T-helper 17 cell (primary cell): ENCODE data around the gene IL1R2. TPM values are rescaled to one million over a fixed set of nuclear protein-coding genes. Genes with fewer than 3 reads are reported as not detected.

ENCODE experiments used
- ATAC-seq: fragments of 150-1000 bp; cut with Tn5 transposase; 2 replicates; pipeline ENCODE4 v1.10.0; 2021; ENCODE audit warnings: mild to moderate bottlenecking, moderate library complexity
- DNase-seq, 3 donors: peaks; one replicate each; pipeline versions ENCODE4 v3.0.0 to v3.0.0-alpha.2; 2020 to 2021
- H3K9me3 ChIP-seq: one replicate; pipeline ENCODE4 v1.7.0; 2013; ENCODE audit warnings: low read length, mild to moderate bottlenecking; ENCODE audit not compliant: control insufficient read depth, poor library complexity, severe bottlenecking
- H3K27ac Mint-ChIP-seq: one replicate; pipeline ENCODE4 v1.8.0; 2022; ENCODE audit warnings: mild to moderate bottlenecking, moderate library complexity, mixed read lengths
- H3K27me3 Mint-ChIP-seq: one replicate; pipeline ENCODE4 v1.8.0; 2022; ENCODE audit warnings: mixed read lengths
- H3K36me3 Mint-ChIP-seq: one replicate; pipeline ENCODE4 v1.8.0; 2022; ENCODE audit warnings: low read depth, mixed read lengths
- H3K4me1 Mint-ChIP-seq: one replicate; pipeline ENCODE4 v1.8.0; 2022; ENCODE audit warnings: mild to moderate bottlenecking, mixed read lengths
- H3K4me3 Mint-ChIP-seq: one replicate; pipeline ENCODE4 v1.8.0; 2022; ENCODE audit warnings: mild to moderate bottlenecking, moderate library complexity, mixed read lengths
- total RNA-seq, 4 donors: library from RNA in 2 of 4; stranded (reverse) in 2 of 4; gene quantifications; one replicate each; pipeline ENCODE4 v1.2.3 and lab custom pipeline; 2022 to 2026

IL1R2 gene
- total RNA-seq, 2 donors from 2014 or later = 1.1 to 1.9 TPM

DNA sequence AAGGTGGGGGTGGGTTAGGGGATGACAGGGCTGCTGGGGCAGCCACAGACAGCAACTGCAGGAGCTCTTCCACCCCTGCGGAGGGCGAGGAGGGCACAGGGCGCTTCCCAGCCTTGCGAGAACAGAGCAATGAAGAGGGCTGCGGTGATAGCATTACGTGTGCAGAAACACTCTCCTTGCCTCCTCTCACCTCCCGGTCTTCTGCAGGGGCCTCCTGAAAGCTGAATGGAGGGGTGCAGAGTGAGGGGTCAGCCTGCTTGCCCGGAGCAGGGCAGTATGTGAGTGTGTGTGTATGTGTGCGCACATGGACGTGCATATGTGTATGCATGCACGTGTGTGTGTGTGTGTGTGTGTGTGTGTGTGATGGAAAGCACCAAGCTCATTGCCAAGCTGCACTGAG lies 29.5 kb upstream of the IL1R2 start:
- Mint-ChIP-seq H3K4me1 (peaks cover 3% of the 10 kb centered on the region), H3K27me3 (peaks cover 5% of the 10 kb centered on the region), H3K36me3 (no peaks in the 10 kb centered on the region), H3K27ac (no peak overlapping the region), H3K4me3 (no peak overlapping the region)
- ATAC-seq (no peak), DNase-seq (no peak)
- H3K9me3 ChIP-seq = no peaks in the 10 kb centered on the region

DNA sequence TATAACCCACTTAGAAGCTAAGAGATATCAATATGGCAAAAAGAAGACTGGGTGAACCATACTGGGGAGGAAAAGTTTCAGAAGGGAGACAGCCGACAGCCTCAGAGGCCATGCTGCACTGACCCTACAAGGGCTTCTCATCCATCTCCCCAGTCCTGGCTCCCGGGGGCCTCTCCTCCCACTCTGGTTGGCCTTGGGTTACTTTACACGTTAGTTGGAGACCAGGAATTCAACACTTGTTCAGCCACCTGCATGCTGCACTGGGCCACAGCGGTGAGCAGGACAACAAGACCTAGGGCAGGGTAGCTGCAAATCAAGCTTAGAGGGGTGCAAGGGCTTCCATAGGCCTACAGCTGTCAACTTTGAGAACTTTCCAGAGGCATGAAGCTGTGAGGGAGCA lies 28.6 kb upstream of the IL1R2 start:
- Mint-ChIP-seq H3K4me1 (peaks cover 6% of the 10 kb centered on the region), H3K4me3 (no peak overlapping the region), H3K27ac (no peak overlapping the region), H3K27me3 (peaks cover 5% of the 10 kb centered on the region), H3K36me3 (no peaks in the 10 kb centered on the region)
- DNase-seq (no peak), ATAC-seq (no peak)
- no peaks in the 10 kb centered on the region for H3K9me3 ChIP-seq

DNA sequence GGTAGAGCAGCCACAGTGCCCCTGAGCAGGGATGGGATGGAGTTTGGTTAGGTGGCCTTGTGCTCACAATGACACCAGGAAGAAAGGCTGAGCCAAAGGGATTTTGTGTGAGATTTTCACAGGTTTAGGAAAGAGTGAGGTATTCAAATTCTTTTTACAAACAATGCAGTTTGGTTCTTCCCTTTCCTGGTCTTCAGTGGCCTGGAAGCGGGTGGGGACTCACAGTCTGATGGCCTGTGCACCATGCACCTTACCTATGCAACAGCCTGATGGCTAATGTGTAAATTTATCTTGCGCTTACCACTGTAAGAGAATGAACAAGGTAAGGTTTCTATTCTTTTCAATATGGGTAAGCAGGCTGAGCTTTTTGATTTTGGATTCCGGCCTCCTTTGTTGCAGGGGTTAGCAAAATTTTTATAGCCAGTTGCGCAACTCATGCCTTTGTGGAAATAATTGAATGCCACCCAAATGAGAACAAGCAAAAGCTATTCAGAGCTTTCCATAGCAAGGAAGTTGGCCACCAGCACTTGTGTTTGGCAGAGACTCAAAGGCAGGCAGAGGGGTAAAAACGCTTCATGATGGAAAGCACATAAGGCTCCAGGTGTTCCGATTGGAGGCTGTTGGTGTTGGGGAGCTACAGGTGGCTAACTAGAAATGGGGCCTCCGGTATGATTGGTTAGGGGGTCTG lies 23.8 kb upstream of the IL1R2 start:
- peaks cover 6% of the 10 kb centered on the region for H3K4me1 Mint-ChIP-seq
- no peak for DNase-seq
- peaks cover 3% of the 10 kb centered on the region for H3K9me3 ChIP-seq
- H3K27ac Mint-ChIP-seq = no peak overlapping the region
- peaks cover 2% of the 10 kb centered on the region for H3K36me3 Mint-ChIP-seq
- peaks cover 5% of the 10 kb centered on the region for H3K27me3 Mint-ChIP-seq
- ATAC-seq = no peak
- H3K4me3 Mint-ChIP-seq = no peak overlapping the region

DNA sequence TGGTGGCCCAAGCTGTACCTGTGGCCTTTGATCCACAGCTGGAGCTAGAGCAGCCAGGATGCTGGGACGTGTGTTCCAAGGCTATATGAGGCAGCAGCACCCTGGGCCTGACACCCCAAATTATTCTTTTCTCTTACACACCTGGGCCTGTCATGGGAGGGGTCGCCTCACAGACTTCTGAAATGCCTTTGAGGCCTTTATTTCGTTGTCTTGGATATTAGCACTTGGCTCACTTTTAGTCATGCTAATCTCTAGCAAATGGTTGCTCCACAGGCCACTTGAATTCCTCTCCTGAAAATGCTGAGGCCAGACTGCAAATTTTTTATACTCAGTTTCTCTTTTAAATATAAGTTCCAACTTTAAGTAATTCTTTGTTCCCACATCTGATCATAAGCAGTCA lies 22.0 kb upstream of the IL1R2 start:
- H3K9me3 ChIP-seq = peaks cover 3% of the 10 kb centered on the region
- Mint-ChIP-seq H3K27ac (no peak overlapping the region), H3K4me3 (no peak overlapping the region), H3K27me3 (peaks cover 2% of the 10 kb centered on the region), H3K36me3 (peaks cover 5% of the 10 kb centered on the region), H3K4me1 (peaks cover 6% of the 10 kb centered on the region)
- ATAC-seq = no peak
- no peak for DNase-seq

DNA sequence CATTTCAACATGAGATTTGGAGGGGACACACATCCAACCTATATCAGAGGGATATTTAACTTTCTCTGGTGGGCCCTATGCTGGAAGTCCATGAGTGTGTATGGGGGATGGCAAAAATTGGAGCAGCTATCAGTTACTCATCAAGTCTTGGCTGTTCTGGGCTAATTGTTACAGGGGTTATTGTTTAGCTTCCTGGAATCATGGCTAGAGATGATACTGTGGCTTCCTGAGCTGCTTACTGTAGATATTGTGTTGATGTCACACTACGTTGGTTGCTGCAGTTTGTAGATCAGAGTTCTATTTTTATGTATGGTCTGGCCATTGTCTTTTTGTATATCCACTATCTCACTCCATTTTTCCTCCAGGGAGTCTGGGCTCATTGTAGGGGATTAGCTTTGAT lies 20.9 kb upstream of the IL1R2 start:
- no peak for ATAC-seq
- Mint-ChIP-seq H3K4me3 (no peak overlapping the region), H3K4me1 (peaks cover 3% of the 10 kb centered on the region), H3K27ac (no peak overlapping the region), H3K27me3 (peaks cover 6% of the 10 kb centered on the region), H3K36me3 (peaks cover 5% of the 10 kb centered on the region)
- peaks cover 3% of the 10 kb centered on the region for H3K9me3 ChIP-seq
- DNase-seq = no peak

DNA sequence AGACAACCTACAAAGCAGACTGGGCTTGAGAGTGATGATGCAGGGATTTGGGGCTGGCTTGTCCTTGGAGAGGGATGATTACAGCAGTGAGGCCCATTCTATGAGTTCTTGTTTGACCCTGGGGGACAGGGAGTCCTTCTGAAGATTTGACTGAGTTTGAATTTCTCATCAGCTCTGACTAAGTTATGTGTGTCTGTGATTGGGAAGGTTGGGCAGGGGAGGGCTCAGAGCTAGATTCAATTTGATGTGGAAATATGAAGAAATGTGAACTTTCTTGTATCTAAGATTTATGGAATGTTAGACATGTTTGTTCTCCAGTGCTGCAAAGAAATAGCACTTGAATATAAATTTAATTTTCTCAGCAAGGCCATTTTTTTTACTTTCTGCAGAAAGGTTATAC lies 19.9 kb upstream of the IL1R2 start:
- peaks cover 5% of the 10 kb centered on the region for H3K36me3 Mint-ChIP-seq
- no peak overlapping the region for H3K4me3 Mint-ChIP-seq
- H3K27me3 Mint-ChIP-seq = peaks cover 9% of the 10 kb centered on the region
- H3K9me3 ChIP-seq = peaks cover 3% of the 10 kb centered on the region
- peaks cover 3% of the 10 kb centered on the region for H3K4me1 Mint-ChIP-seq
- H3K27ac Mint-ChIP-seq = no peak overlapping the region
- ATAC-seq (no peak), DNase-seq (no peak)

DNA sequence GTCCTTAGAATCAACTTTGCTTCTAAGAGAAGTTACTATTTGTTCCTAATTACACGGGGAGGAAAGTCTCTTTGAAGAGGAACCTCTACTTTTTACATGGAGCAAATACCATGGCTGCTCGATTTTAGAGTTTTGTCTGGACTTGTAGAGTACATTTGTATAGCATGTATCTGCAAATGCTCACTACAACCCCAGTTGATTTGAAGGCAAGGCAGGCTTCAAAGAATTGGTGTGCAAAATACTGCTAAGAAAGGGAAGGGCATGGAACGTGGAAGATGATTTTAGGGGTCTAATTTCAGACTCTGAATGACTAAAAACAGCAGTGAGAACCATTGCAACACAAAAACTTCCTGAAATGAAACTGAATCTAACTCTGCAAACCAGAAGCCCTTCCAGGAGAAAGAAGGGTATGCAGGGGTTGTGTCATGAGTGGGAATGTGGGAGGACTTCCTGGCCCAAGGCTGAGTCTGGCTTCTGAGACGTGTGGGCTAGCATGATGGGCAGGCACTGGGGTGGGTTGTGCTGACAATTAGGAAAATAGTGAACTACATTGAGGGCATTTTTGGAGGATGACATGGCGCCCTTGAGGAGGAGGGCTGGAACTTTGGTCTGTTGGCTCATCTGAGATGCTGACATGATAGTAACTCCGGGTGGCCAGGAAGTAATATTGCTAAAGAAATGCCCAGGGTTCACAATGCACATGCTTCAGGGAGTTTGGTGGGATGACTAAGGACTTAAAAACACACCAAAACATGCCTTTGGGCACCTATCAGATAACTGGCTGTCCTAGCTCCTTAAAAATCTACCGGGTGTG lies 18.9 kb upstream of the IL1R2 start:
- Mint-ChIP-seq H3K4me3 (no peak overlapping the region), H3K4me1 (no peaks in the 10 kb centered on the region), H3K27ac (no peak overlapping the region), H3K36me3 (peaks cover 5% of the 10 kb centered on the region), H3K27me3 (peaks cover 9% of the 10 kb centered on the region)
- peaks cover 3% of the 10 kb centered on the region for H3K9me3 ChIP-seq
- DNase-seq (no peak), ATAC-seq (no peak)

DNA sequence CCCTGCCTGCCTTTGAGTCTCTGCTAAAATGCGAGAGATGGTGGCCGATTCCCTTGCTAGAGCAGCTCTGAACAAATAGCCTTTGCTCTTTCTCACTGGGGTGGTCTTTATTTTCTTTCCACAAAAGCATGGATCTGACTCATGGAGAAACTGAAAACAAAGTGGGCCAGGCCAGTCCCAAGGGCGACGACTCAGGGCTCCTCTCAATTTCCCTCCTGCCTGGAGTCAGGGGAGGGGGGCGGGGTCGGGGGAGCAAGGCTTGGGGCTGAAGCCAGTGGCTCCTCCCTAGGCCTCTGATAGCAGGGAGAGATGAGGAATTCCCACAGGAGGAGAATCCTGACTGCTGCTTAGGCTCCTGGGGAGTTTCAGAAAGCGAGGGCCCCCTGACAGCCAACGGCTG lies 17.1 kb upstream of the IL1R2 start:
- ATAC-seq (no peak), DNase-seq (no peak)
- Mint-ChIP-seq H3K27me3 (peaks cover 9% of the 10 kb centered on the region), H3K4me3 (no peak overlapping the region), H3K4me1 (no peaks in the 10 kb centered on the region), H3K27ac (no peak overlapping the region), H3K36me3 (peaks cover 5% of the 10 kb centered on the region)
- H3K9me3 ChIP-seq = peaks cover 3% of the 10 kb centered on the region

DNA sequence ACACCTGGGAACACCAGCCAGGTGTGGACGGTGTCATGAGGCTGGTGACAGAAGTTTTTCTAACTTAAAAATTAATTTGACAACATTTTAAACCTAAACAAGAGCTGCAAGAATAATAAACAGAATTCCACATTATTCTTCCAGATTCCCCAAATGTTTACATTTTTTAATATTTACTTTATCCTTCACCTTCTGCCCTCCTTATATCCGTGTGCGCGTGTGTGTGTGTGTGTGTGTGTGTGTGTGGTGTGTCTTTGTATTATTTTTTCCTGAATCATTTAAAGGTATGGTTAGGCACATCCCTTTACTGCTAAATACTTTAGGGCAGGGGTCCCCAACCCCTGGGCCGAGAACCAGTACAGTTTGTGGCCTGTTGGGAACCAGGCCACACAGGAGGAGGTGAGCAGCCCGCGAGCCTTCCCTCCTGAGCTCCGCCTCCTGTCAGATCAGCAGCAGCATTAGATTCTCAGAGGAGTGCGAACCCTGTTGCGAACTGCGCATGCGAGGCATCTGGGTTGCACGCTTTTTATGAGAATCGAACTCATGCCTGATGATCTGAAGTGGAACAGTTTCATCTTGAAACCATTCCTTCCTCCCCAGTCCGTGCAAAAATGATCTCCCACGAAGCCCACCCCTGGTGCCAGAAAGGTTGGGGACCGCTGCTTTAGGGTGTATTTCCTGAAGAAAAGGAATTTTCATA lies 16.4 kb upstream of the IL1R2 start:
- Mint-ChIP-seq H3K4me3 (no peak overlapping the region), H3K36me3 (peaks cover 5% of the 10 kb centered on the region), H3K27me3 (peaks cover 9% of the 10 kb centered on the region), H3K27ac (no peak overlapping the region), H3K4me1 (no peaks in the 10 kb centered on the region)
- DNase-seq (no peak), ATAC-seq (no peak)
- H3K9me3 ChIP-seq = no peaks in the 10 kb centered on the region

DNA sequence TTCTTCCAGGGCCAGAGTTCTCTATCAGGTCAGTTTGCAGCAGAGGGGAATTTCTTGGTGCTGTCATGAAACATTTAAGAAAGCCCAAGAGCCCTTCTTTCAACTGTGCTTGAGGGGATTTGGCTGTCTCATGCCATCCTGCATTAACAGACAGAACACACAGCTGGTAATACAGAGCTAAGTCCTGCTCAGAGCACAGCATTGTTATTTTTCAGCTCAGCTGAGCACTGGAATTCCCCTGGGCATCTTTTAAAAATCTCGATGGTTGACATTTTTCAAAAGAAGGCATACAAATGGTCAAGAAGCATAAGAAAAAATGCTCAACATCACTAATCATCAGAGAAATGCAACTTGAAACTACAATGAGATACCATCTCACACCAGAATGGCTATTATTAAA lies 14.9 kb upstream of the IL1R2 start:
- no peaks in the 10 kb centered on the region for H3K9me3 ChIP-seq
- no peak overlapping the region for H3K27ac Mint-ChIP-seq
- H3K27me3 Mint-ChIP-seq = peaks cover 9% of the 10 kb centered on the region
- H3K4me1 Mint-ChIP-seq = peaks cover 4% of the 10 kb centered on the region
- no peak for ATAC-seq
- peaks cover 3% of the 10 kb centered on the region for H3K36me3 Mint-ChIP-seq
- DNase-seq = no peak
- H3K4me3 Mint-ChIP-seq = no peak overlapping the region

DNA sequence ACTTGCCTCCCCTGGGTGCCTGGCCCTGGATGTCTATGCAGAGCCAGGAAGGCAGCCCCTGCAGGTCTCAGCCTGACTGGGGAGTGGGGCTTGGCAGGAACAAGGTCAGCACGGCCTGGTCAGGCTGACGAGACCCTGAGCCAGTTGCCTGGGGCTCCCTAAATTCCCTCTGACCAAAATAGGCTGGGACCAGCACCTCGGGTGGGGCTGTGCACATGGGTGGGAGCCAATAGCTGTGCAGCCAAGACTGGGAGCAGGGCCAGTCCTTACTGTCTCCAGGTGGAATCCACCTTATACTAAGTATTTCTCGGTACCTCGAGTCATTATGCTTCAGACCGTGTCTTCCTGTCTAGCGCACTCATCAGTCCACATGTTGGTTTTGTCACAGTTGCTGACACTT lies 11.4 kb upstream of the IL1R2 start:
- DNase-seq (no peak), ATAC-seq (no peak)
- Mint-ChIP-seq H3K27me3 (peaks cover 11% of the 10 kb centered on the region), H3K27ac (no peak overlapping the region), H3K4me1 (peaks cover 4% of the 10 kb centered on the region), H3K36me3 (no peaks in the 10 kb centered on the region), H3K4me3 (no peak overlapping the region)
- no peaks in the 10 kb centered on the region for H3K9me3 ChIP-seq

DNA sequence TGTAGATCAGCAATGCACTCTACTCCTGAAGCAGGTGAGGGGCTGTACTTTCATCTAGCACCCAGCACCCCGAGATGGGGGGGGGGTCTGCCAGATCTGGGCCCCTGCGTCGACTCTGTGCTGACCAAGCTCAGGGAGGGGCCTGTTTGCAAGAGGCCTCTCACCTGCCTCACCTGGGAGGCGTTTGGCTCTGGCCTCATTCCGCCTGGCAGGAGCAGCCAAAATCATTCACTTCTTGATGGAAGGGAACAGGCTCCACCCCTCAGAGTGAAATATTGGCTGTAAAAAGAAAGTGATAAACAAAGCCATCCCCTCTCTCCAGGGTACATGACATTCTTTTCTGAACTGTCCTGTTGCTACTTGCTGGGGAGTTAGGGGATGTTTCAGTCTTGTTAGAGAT lies 10.7 kb upstream of the IL1R2 start:
- DNase-seq (no peak), ATAC-seq (no peak)
- no peak overlapping the region for H3K27ac Mint-ChIP-seq

DNA sequence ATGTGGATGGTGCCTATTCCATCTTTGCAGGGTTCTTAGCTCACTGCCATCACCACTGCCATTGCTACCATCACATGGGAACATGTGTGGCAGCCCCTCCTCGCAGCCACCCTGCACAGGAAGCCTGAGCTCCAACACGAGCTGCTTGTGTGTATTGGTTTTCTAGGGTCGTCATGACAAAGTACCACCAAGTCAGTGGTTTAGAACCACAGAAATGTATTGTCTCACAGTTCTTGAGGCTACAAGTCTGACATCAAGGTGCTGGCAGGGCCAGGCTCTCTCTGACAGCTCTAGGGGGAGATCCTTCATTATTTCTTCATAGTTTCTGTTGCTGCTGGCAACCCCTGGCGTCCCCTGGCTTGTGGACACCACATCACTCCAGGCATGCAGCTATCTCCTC lies 10.3 kb upstream of the IL1R2 start:
- H3K4me3 Mint-ChIP-seq = no peak overlapping the region
- no peak overlapping the region for H3K27ac Mint-ChIP-seq
- DNase-seq (no peak), ATAC-seq (no peak)
- no peaks in the 10 kb centered on the region for H3K9me3 ChIP-seq
- peaks cover 4% of the 10 kb centered on the region for H3K4me1 Mint-ChIP-seq
- H3K36me3 Mint-ChIP-seq = no peaks in the 10 kb centered on the region
- peaks cover 5% of the 10 kb centered on the region for H3K27me3 Mint-ChIP-seq

More for the DNA sequence above, 10.7 kb upstream of the IL1R2 start:
- Mint-ChIP-seq H3K4me3 (no peak overlapping the region), H3K36me3 (no peaks in the 10 kb centered on the region), H3K4me1 (peaks cover 4% of the 10 kb centered on the region), H3K27me3 (peaks cover 7% of the 10 kb centered on the region)
- H3K9me3 ChIP-seq = no peaks in the 10 kb centered on the region
